Breast epithelium (tissue), 3 donors: Measurements from ENCODE around the gene THSD4.

Experiments
- POLR2A ChIP-seq: fragments of 450-650 bp; IDR thresholded peaks from one replicate; pipeline ENCODE4 v1.6.1; 2016; ENCODE audit warnings: antibody characterized with exemption, mild to moderate bottlenecking, moderate library complexity
- POLR2AphosphoS5 ChIP-seq, 3 donors: sonication (generic); formaldehyde crosslinking; IDR thresholded peaks; one replicate each; pipeline ENCODE4 v1.6.1; 2017; ENCODE audit warnings: antibody characterized with exemption in 3 of 3
- TF ChIP-seq, protein P1 (sequence below), 3 donors: fragments of 450-650 bp; IDR thresholded peaks; one replicate each; pipeline ENCODE4 v1.5.1; 2016 to 2017; ENCODE audit warnings: antibody characterized with exemption in 3 of 3, mild to moderate bottlenecking in 3 of 3, moderate library complexity in 3 of 3

- TF ChIP-seq POLR2AphosphoS5 (IDR thresholded peaks at IDR 0.05) (no peak), POLR2A (no peak)
- TF ChIP-seq, protein P1, sequence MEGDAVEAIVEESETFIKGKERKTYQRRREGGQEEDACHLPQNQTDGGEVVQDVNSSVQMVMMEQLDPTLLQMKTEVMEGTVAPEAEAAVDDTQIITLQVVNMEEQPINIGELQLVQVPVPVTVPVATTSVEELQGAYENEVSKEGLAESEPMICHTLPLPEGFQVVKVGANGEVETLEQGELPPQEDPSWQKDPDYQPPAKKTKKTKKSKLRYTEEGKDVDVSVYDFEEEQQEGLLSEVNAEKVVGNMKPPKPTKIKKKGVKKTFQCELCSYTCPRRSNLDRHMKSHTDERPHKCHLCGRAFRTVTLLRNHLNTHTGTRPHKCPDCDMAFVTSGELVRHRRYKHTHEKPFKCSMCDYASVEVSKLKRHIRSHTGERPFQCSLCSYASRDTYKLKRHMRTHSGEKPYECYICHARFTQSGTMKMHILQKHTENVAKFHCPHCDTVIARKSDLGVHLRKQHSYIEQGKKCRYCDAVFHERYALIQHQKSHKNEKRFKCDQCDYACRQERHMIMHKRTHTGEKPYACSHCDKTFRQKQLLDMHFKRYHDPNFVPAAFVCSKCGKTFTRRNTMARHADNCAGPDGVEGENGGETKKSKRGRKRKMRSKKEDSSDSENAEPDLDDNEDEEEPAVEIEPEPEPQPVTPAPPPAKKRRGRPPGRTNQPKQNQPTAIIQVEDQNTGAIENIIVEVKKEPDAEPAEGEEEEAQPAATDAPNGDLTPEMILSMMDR (IDR thresholded peaks at IDR 0.05) = no peak
Measured at GRCh38 chr15:71807125-71807629, 691.9 kb downstream of the THSD4 start.
